ENCODE data around the gene P2RY6.
"Not testable (repeated sequence)": the region's sequence is repeated elsewhere in the genome, so short reads cannot be mapped to it uniquely, and the experiment has no call there.

P2RY6 gene

DNA sequence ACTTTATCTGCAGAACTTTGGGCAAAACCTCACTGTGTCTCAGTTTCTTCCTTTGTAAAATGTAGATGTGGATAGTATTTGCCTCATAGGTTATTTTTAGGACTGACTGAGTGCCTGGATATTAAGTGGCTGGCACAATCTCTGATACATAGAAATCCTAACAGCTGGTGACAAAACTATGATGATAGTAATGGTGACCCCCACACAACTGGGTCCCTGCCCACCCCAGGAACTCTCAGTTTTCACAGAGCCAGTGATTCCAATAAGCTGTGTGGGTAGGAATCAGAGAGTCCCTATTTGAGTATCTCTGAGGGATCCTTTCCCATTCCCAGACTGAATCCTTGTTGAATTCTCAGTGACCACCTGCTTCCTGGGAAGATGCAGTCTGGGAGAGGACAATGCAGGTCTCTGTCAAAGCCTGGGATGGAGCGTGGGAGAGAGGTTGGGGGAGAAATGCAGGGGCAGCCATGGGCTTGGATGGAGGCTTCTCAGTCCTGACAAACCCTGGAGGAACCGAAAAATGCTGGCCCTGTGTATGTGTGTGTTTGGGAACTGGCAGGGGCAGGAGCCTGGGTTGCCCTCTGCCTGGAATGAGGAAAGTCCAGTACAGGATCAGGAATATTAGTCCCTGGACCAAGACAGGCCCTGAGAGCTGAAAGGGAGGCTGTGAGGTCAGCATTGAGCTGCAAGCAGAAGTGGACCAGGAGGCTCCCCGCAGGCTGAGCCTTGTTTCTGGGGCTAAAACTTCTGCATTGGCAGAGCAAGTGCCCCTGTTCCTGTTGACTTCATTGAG lies 6.1 kb upstream of the P2RY6 start:
- H3K9me3 Mint-ChIP-seq: no peaks in the 10 kb centered on the region
- no peaks in the 10 kb centered on the region for H3K36me3 Mint-ChIP-seq (ENCODE audit: low read depth)
- no peak overlapping the region for H3K27ac Mint-ChIP-seq
- peak; percentile 13 for DNase-seq
- no peaks in the 10 kb centered on the region for H3K4me1 Mint-ChIP-seq (ENCODE audit: low read depth)
- no peak overlapping the region for H3K4me3 Mint-ChIP-seq
- peaks cover 27% of the 10 kb centered on the region for H3K27me3 Mint-ChIP-seq

- Mint-ChIP-seq H3K9me3 (no peaks in the 10 kb centered on the region), H3K27ac (no peak overlapping the region), H3K27me3 (peaks cover 27% of the 10 kb centered on the region), H3K4me1 (ENCODE audit: low read depth) (no peaks in the 10 kb centered on the region), H3K4me3 (no peak overlapping the region), H3K36me3 (ENCODE audit: low read depth) (no peaks in the 10 kb centered on the region)
- DNase-seq: peak; percentile 11
These were observed 5.5 kb upstream of the P2RY6 start for GRCh38 chr11:73266646-73267020.

GRCh38 chr11:73267122-73267846 lies 4.9 kb upstream of the P2RY6 start:
- H3K9me3 Mint-ChIP-seq: no peaks in the 10 kb centered on the region
- peaks cover 24% of the 10 kb centered on the region for H3K27me3 Mint-ChIP-seq
- DNase-seq: peak; percentile 15
- H3K36me3 Mint-ChIP-seq (ENCODE audit: low read depth): no peaks in the 10 kb centered on the region
- no peak overlapping the region for H3K4me3 Mint-ChIP-seq
- no peak overlapping the region for H3K27ac Mint-ChIP-seq
- H3K4me1 Mint-ChIP-seq (ENCODE audit: low read depth): no peaks in the 10 kb centered on the region

DNA sequence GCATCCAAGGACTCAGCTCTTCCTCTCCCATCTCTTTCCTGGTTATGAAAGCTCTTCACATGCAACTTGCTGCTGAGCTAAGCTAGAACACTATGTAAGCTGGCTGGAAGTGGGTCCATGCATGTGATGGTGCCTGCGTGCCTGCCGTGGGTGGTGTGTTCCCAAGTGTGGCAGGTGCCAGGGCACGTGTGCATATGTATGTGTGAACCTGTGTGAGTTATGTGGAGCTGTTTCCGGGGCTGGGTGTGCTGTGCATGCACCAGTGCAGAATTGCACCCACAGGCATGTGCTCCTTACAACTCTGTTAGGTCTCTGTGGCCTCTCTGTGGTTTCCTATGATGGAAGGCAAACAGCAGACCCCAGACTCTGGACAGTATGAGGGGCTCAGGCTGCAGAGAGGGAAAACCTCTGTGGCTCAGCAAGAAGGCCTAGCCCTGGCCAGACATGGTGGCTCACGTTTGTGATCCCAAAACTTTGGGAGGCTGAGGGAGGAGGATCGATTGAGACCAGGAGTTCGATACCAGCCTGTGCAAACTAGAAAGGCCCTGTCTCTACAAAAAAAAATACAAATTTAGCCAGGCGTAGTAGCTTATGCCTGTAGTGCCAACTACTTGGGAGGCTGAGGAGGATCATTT lies 4.1 kb upstream of the P2RY6 start:
- Mint-ChIP-seq H3K36me3 (ENCODE audit: low read depth) (no peaks in the 10 kb centered on the region), H3K27me3 (peaks cover 21% of the 10 kb centered on the region), H3K4me1 (ENCODE audit: low read depth) (no peaks in the 10 kb centered on the region), H3K9me3 (no peaks in the 10 kb centered on the region), H3K27ac (no peak overlapping the region), H3K4me3 (no peak overlapping the region)
- DNase-seq: peak; percentile 20

GRCh38 chr11:73268671-73269271 lies 3.4 kb upstream of the P2RY6 start:
- Mint-ChIP-seq H3K27me3 (peaks cover 14% of the 10 kb centered on the region), H3K27ac (no peak overlapping the region), H3K9me3 (no peaks in the 10 kb centered on the region), H3K36me3 (ENCODE audit: low read depth) (no peaks in the 10 kb centered on the region), H3K4me1 (ENCODE audit: low read depth) (no peaks in the 10 kb centered on the region), H3K4me3 (no peak overlapping the region)
- DNase-seq: peak; percentile 22

DNA sequence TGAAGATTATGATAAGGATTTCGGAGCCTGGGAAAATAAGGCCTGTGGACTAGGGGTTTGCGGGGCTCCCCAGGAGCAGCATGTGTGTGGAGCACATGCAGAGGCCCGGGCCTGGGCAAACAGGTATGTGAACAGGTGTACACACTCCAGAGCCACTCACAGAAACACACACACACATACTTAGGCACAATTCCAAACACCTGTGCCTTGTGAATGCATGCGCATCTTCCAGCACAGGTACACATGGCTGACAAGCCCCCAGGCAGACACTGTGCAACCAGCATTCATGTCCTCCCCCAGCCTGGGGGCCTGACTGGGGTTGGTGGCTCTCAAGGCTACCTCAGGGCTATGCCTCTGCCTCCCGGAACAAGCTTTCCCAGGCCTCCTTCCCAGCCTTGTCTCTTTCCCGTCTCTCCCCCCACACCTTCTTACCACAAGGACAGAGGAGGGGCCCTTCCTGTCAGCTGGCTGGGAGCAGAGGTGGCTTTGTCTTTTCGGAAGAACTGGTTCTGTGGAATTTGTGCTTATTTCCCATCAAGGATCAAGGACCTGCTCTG lies 2.6 kb upstream of the P2RY6 start:
- peak; percentile 12 for DNase-seq
- H3K4me1 Mint-ChIP-seq (ENCODE audit: low read depth): no peaks in the 10 kb centered on the region

GRCh38 chr11:73270016-73270854 lies 1.9 kb upstream of the P2RY6 start:
- no peaks in the 10 kb centered on the region for H3K9me3 Mint-ChIP-seq

More for the DNA sequence above, 2.6 kb upstream of the P2RY6 start:
- Mint-ChIP-seq H3K4me3 (no peak overlapping the region), H3K9me3 (no peaks in the 10 kb centered on the region), H3K36me3 (ENCODE audit: low read depth) (no peaks in the 10 kb centered on the region), H3K27me3 (peaks cover 8% of the 10 kb centered on the region), H3K27ac (no peak overlapping the region)

DNA sequence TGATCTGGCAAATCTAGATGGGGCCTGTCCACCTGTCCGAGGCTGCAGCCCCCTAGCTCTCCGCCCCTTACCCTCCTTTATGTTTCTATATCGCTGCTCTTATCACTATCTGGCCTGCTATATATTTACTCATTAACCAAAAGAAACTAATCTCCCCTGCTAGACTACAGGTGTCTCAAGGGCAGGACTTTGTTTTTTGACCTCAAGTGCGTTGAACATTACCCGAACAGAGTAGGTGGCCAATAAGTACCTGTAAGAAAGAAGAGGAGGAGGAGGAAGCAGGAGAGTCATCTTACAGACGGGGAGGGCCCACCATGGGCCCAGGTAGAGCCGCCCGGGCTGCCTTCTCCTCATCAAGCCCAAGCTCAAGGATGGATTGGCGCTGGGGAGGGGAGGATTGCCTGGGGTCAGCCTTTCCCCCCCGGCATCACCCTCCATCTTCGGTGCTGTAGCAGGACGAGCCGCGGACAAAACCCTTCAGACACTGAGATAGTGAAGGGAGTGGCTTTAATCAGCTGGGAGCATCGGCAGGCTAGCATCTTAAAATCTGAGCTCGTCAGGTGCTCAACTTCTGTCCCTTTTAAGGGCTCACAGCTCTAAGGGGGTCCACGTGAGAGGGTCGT lies 1.2 kb upstream of the P2RY6 start:
- Mint-ChIP-seq H3K27me3 (no peaks in the 10 kb centered on the region), H3K9me3 (no peaks in the 10 kb centered on the region), H3K4me1 (ENCODE audit: low read depth) (no peaks in the 10 kb centered on the region), H3K27ac (no peak overlapping the region), H3K36me3 (ENCODE audit: low read depth) (no peaks in the 10 kb centered on the region), H3K4me3 (no peak overlapping the region)
- DNase-seq: peak; percentile 11

More at GRCh38 chr11:73270016-73270854, 1.9 kb upstream of the P2RY6 start:
- Mint-ChIP-seq H3K27me3 (peaks cover 1% of the 10 kb centered on the region), H3K36me3 (ENCODE audit: low read depth) (no peaks in the 10 kb centered on the region), H3K27ac (no peak overlapping the region), H3K4me3 (no peak overlapping the region), H3K4me1 (ENCODE audit: low read depth) (no peaks in the 10 kb centered on the region)
- peak; percentile 17 for DNase-seq

GRCh38 chr11:73271478-73271865 lies 666 bp upstream of the P2RY6 start:
- not testable (repeated sequence) for DNase-seq; H3K9me3 Mint-ChIP-seq; H3K4me3 Mint-ChIP-seq; H3K36me3 Mint-ChIP-seq (ENCODE audit: low read depth); H3K27ac Mint-ChIP-seq; H3K4me1 Mint-ChIP-seq (ENCODE audit: low read depth); H3K27me3 Mint-ChIP-seq

DNA sequence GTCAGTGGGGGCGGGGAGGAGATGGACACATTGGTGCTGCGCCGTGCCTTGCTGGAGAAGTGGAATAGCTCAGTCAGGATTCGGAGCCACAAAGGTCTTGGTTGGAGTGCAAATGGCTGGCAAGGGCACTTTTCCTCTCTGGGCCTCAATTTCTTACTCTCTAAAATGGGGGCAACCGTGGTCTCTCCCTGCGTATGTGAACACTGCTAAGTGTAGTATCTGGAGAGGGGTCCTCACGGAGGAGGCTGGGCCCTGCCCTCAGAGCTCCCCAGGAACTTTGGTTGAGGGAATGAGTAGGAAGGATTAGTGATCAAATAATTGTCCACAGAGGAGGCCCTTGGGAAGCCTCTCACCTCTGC lies 521 bp downstream of the P2RY6 start:
- H3K36me3 Mint-ChIP-seq (ENCODE audit: low read depth): no peaks in the 10 kb centered on the region
- no peaks in the 10 kb centered on the region for H3K9me3 Mint-ChIP-seq
- H3K4me1 Mint-ChIP-seq (ENCODE audit: low read depth): no peaks in the 10 kb centered on the region
- DNase-seq: no peak
- no peak overlapping the region for H3K27ac Mint-ChIP-seq
- H3K4me3 Mint-ChIP-seq: no peak overlapping the region
- no peaks in the 10 kb centered on the region for H3K27me3 Mint-ChIP-seq

GRCh38 chr11:73273222-73273895 lies 1.2 kb downstream of the P2RY6 start:
- Mint-ChIP-seq H3K4me1 (ENCODE audit: low read depth) (no peaks in the 10 kb centered on the region), H3K27me3 (no peaks in the 10 kb centered on the region), H3K4me3 (no peak overlapping the region), H3K36me3 (ENCODE audit: low read depth) (no peaks in the 10 kb centered on the region), H3K27ac (no peak overlapping the region), H3K9me3 (no peaks in the 10 kb centered on the region)
- DNase-seq: no peak

GRCh38 chr11:73274191-73274590 lies 2.1 kb downstream of the P2RY6 start:
- H3K4me1 Mint-ChIP-seq (ENCODE audit: low read depth); DNase-seq; H3K4me3 Mint-ChIP-seq; H3K27ac Mint-ChIP-seq; H3K36me3 Mint-ChIP-seq (ENCODE audit: low read depth); H3K9me3 Mint-ChIP-seq; H3K27me3 Mint-ChIP-seq: not testable (repeated sequence)

DNA sequence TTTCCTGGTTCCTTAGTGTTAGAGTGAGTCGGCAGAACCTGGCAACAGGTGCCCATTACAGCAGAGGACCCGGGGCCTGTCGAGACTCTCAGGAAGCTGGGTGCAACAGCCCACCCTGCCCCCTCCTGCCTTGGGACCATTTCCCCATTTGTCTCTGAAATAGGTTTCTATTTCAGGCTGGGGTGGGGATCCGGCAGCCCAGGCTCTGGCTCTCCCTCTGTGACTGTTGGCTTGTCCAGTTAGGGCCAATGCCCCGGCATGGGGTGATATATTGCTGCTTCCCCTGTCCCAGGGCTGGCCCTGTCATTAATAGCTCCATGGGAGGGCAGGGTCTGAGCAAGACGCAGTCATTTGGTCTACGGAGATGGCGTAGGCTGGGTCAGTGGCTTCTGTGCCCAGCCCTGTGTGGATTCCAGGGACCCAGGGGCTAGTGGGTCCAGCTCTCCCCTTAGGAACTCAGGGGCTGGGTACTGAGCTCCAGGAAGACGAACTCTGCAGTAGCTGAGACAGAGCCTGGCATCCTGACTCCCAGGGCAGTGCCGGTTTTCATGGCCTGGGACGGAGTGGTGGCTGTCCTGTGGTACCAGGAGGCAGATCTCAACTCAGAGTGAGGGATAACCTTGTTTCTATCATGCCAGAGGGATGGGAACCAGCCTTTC lies 2.7 kb downstream of the P2RY6 start:
- Mint-ChIP-seq H3K36me3 (ENCODE audit: low read depth) (no peaks in the 10 kb centered on the region), H3K9me3 (no peaks in the 10 kb centered on the region), H3K27ac (no peak overlapping the region), H3K4me1 (ENCODE audit: low read depth) (no peaks in the 10 kb centered on the region), H3K27me3 (no peaks in the 10 kb centered on the region), H3K4me3 (no peak overlapping the region)
- no peak for DNase-seq

Measured in activated T-cell treated with anti-CD3 and anti-CD28 coated beads, Interleukin-2, amount 50 U/mL, for 24 hours (primary cell).